ENCODE measurements around the gene RGL2. TPM values are rescaled to one million over a fixed set of nuclear protein-coding genes. Genes with fewer than 3 reads are reported as not detected.

The RGL2 gene
- polyA plus RNA-seq, 1 experiment, result 21.9 TPM

- Histone ChIP-seq H3K27me3 (ENCODE audit: control insufficient read depth, insufficient read depth, low read length) (peaks cover 20% of the 10 kb centered on the region), H3K9me3 (ENCODE audit: control insufficient read depth, insufficient read depth, low read length) (no peaks in the 10 kb centered on the region), H3K27ac (ENCODE audit: low read depth, low read length) (no peak overlapping the region), H3K4me3 (ENCODE audit: low read depth, low read length) (no peak overlapping the region)
- no peak for DNase-seq (ENCODE audit: low read depth, low spot score)
- ChIA-PET CTCF (no interaction called here), POLR2A (no interaction called here)
- no peak for TF ChIP-seq CTCF (IDR thresholded peaks at IDR 0.05; ENCODE audit: low read depth, low read length)
These were observed 56.8 kb downstream of the RGL2 start for GRCh38 chr6:33241968-33242367.

Other genes with a start within 250 kb of the RGL2 start
- 0.10 and 0.15 TPM in 2 replicates for gene HLA-DPA1, start 225.3 kb downstream of the RGL2 start, polyA plus RNA-seq (2011; rRNA removed)
- gene HLA-DPB1, start 223.0 kb downstream of the RGL2 start, polyA plus RNA-seq (2011; rRNA removed), result 0.94 and 1.6 TPM in 2 replicates
- gene COL11A2, start 106.5 kb downstream of the RGL2 start, polyA plus RNA-seq (2011; rRNA removed), result 0.26 and 0.37 TPM in 2 replicates
- gene RXRB, start 98.3 kb downstream of the RGL2 start, polyA plus RNA-seq (2011; rRNA removed), result 38.5 and 44.1 TPM in 2 replicates
- gene SLC39A7, start 98.1 kb downstream of the RGL2 start, polyA plus RNA-seq (2011; rRNA removed), result 129 and 150 TPM in 2 replicates
- gene HSD17B8, start 94.3 kb downstream of the RGL2 start, polyA plus RNA-seq (2011; rRNA removed), result 4.9 and 5.7 TPM in 2 replicates
- gene RING1, start 90.4 kb downstream of the RGL2 start, polyA plus RNA-seq (2011; rRNA removed), result 23.8 and 26.8 TPM in 2 replicates
- gene VPS52, start 27.1 kb downstream of the RGL2 start, polyA plus RNA-seq (2011; rRNA removed), result 58.0 and 60.4 TPM in 2 replicates
- gene RPS18, start 26.9 kb downstream of the RGL2 start, polyA plus RNA-seq (2011; rRNA removed), result 5,380 and 5,823 TPM in 2 replicates
- 1.1 and 1.4 TPM in 2 replicates for gene B3GALT4, start 21.8 kb downstream of the RGL2 start, polyA plus RNA-seq (2011; rRNA removed)
- gene WDR46, start 9.7 kb downstream of the RGL2 start, polyA plus RNA-seq (2011; rRNA removed), result 43.3 and 44.7 TPM in 2 replicates
- gene PFDN6, start 9.3 kb downstream of the RGL2 start, polyA plus RNA-seq (2011; rRNA removed), result 59.6 and 64.6 TPM in 2 replicates
- 29.3 and 37.9 TPM in 2 replicates for gene TAPBP, start 15.1 kb upstream of the RGL2 start, polyA plus RNA-seq (2011; rRNA removed)
- 8.4 and 11.8 TPM in 2 replicates for gene ZBTB22, start 18.8 kb upstream of the RGL2 start, polyA plus RNA-seq (2011; rRNA removed)
- 69.7 and 75.6 TPM in 2 replicates for gene DAXX, start 24.0 kb upstream of the RGL2 start, polyA plus RNA-seq (2011; rRNA removed)
- 10.2 TPM in 2 replicates for gene KIFC1, start 92.9 kb upstream of the RGL2 start, polyA plus RNA-seq (2011; rRNA removed)
- 26.6 and 29.7 TPM in 2 replicates for gene PHF1, start 112.1 kb upstream of the RGL2 start, polyA plus RNA-seq (2011; rRNA removed)
- 298 and 340 TPM in 2 replicates for gene CUTA, start 119.2 kb upstream of the RGL2 start, polyA plus RNA-seq (2011; rRNA removed)
- 5.3 and 6.5 TPM in 2 replicates for gene SYNGAP1, start 121.1 kb upstream of the RGL2 start, polyA plus RNA-seq (2011; rRNA removed)
- gene ZBTB9, start 155.6 kb upstream of the RGL2 start, polyA plus RNA-seq (2011; rRNA removed), result 5.8 and 6.0 TPM in 2 replicates

All from AG04450 (cell line).